ENCODE measurements around the gene SNX3.
A peak's percentile ranks its signal among the peaks of the same experiment; 100 is the strongest.

SNX3 gene

DNA sequence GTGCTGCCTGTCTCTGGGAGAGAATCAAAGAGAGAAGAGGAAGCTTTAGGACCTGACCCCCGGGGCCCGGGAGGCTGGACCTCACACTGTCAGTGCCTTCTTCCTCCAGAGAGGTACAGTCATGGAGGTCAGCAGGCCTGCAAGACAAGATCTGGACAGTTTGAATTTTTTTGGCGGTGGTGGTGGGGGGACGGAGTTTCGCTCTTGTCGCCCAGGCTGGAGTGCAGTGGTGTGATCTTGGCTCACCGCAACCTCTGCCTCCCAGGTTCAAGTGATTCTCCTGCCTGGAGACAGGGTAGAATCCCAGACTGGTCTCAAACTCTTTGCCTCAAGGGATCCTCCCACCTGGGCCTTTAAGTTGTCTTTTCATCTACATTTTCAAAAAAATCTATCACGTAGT is 60.7 kb downstream of the SNX3 start:
- no peak for DNase-seq

DNA sequence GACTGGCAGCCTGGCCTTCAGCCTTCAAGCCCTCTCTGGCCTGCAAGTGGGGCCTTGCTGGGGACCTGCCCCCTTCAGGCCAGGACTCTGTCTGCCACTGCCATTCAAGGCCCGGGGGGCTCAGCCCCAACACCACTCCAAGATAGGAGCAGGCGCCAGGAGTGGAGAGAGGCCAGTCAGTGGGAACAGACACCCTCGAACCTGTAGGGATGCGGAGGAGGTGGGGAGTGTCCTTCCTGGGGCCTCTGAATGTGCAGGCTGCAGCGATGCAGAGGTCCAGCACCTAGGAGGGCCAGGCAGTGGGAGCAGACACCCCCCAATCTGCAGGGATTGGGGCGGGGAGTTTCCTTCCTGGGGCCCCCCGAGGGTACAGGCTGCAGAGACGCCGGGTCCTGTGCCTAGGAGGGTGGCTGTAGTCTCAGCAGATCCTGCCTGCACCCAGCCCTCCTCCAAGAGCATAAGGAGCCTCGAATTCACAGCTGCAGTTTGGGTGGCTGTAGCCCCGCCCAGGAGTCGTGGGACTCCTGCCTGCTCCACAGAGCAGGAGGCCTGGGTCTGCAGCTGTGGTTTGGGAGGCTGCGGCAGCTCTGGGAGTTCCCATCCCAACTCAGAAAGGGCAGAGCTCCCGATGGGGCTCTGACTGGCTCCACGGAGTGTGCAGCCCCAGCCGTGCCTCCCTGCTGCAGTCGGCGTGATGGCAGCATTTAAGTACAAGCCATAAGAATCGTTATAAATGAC is 61.9 kb downstream of the SNX3 start:
- DNase-seq: no peak

DNA sequence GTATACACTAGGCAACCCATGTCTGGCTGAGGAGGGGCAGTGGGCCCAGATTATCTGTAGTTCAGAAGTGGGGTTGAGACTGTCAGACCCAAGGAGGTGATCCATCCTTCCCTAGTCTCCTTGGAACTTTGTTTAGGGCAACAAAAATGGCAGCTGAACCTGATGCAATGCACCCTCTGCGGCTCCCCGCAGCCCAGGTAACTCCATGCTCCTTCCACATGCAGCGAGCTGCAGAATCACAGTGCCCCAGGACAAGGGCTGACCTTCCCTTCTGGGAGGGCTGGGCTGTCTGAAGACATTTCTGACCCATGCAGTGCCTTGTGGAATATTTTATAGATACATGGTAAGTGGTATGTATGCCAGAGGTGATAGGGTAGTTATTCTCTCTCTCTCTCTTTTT is 65.6 kb downstream of the SNX3 start:
- no peak for DNase-seq

DNA sequence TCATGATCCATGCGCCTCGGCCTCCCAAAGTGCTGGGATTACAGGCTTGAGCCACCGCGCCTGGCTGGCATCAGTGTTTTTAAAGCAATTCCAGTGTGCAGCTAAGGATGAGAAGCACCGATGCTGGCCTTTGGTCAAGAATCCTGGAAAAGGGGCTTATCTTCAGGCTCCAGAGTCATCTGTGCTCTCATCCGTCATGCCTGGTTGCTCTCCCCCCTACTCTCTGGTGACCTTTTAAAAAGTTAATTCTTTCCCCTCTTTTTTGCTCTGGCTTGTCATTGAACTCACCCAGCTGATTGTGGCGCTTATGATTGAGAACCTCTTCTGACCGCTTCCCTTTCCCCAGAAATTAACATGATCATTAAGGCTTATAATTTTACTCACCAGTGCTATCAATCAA is 66.3 kb downstream of the SNX3 start:
- no peak for DNase-seq

DNA sequence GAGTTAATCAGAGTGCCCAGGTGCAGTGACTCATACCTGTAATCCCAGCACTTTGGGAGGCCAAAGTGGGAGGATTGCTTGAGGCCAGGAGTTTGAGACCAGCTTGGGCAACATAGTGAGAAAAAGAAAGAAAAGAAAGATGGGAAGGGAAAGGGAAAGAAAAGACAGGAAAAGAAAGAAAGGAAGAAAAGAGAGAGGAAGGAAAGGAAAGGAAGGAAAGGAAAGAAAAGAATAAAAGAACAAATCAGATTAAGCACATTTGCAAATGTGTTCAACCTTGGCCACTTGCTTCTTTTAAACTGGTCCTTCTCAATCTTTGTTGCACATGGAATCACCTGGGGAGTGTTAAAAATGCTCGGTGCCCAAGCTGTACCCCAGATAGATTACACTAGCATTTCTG is 67.0 kb downstream of the SNX3 start:
- no peak for DNase-seq

DNA sequence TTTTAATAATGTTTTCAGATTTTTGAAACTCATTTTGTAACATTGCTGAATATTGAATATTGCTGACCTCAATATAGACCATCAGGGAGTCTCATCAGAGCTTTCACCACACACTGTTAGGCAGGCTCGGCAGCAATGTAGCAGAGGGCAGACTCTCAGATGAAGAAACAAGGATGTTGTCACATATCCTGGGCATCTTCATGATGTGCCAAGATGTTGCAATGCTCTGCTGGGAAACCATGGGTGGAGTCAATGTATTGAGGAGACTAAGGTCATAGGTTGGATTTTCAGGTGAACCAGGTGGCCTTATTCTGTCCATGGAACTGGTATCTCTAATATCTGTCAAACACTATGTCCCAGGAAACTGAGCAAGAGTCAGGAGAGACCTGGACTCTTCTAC is 67.7 kb downstream of the SNX3 start:
- DNase-seq: no peak

DNA sequence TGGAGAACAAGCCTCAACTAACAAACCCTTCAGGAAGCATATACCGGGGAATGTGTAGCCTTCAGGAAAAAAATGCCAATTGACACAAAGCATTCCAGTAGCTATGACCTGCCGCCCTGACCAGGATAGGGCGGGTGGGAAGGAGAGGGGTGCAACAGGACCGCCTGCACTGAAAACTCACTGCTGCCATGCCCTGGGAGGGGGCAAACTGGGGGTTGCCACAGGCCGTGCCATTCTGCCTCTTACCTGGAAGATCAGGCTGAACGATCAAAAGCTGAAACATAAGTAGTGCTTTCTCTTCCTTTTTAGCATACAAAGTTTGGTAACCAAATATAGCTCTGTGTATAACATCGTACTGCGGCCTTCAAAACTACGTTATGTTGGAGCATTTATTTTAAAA is 73.3 kb downstream of the SNX3 start:
- DNase-seq: peak; percentile 24

DNA sequence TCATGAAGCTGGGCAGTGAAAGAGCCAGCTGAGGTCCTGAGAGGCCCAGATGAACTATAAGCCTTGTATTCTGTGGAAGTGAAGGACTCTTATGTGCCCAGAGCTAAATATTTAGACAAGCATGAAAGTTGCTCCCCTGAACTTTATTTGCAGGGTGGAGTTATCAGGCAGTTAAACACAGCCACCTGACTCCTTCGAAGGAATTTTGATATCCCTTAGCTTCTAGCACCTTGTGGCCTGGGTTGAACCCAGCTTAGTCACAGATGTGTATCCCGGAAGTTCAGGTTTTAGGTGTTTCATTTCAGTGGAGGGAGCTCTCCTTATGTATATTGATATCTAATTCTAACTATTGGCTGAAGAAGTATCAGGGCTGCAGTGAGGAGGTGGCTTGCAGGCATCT is 74.6 kb downstream of the SNX3 start:
- no peak for DNase-seq

DNA sequence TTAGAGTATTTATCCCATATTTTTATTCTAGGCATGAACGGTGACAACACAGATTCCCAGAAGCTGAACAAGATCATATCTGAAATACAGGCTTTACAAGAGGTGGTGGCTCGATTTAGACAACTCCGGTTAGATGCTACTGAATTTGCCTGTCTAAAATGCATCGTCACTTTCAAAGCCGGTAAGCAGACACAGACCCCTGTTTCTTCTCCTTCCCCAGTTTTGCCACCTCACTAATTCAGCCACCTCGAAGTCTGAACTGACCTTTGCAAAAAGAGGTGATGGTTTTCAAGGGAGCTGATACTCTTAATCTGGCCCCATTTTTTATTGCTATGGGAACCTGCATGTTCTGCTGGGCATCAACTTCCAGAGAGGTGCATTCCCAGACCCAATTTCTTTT is 80.1 kb downstream of the SNX3 start:
- no peak for DNase-seq

DNA sequence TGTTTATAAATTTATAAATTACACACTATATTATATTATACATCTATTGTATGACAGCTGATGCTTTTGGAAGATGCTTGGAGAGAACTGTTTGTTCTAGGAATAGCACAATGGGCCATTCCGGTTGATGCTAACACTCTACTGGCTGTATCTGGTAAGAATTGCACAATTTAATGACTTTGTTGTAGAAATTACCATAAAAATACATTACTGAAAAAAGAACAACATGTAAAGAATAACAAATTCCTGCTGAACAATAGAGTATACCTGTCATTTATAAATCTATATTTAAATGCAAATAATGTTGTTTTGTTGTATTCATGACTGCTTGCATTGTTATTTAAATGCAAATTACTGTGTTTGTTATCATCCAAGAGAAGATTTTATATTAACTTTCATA is 80.6 kb downstream of the SNX3 start:
- DNase-seq: no peak

DNA sequence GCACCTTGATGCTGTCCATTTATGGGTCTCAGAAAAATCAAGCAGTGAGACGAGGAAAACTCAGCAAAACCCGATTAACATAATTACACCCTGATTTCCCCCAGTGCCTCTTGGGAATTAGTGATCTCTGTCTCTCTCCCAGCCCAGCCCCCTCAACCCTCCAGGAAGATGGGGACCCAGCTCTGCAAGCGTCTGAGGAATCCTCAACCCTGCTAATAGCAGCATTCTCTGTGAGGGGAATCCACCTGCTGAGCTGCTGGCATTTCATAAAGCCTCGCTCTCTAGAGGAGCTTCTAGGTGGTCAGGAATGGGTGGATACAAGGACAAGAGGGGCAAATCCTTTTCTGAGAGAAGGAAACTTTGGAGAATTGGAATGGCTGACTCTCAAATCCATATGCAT is 81.1 kb downstream of the SNX3 start:
- no peak for DNase-seq

DNA sequence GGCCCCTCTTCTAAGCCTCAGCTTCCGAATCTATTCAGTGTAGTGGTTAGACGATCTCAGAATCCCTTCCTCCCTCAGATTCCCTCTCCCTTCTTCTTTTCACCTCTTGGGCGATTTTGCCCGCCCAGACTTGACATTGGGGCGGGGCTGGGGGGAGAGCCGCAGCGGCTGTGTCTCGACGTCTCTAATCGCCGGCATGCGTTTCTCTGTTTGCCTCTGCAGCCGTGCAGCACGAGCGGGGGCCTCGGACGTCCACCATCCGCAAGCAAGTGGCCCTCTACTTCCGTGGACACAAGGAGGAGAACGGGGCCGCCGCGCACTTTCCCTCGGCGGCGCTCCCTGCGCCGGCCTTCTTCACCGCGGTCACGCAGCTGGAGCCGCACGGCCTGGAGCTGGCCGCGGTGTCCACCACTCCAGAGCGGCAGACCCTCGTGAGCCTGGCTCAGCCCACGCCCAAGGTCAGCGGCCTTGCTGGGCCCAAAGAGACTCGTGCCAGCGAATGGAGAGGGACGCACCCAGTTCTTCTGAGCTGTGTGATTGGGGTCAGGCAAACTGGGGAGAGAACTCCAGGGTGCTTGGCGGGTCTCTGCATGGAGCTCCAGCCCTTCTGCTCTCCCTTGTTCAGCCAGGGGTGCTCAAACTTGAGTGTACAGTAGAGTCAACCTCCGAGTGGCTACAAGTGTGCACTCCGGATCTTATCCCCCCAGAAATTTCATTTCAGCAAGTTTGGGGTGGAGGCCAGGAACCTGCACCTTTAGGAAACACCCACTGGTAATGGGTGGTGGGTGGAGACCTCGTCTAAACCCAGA is 84.4 kb downstream of the SNX3 start:
- no peak for DNase-seq

DNA sequence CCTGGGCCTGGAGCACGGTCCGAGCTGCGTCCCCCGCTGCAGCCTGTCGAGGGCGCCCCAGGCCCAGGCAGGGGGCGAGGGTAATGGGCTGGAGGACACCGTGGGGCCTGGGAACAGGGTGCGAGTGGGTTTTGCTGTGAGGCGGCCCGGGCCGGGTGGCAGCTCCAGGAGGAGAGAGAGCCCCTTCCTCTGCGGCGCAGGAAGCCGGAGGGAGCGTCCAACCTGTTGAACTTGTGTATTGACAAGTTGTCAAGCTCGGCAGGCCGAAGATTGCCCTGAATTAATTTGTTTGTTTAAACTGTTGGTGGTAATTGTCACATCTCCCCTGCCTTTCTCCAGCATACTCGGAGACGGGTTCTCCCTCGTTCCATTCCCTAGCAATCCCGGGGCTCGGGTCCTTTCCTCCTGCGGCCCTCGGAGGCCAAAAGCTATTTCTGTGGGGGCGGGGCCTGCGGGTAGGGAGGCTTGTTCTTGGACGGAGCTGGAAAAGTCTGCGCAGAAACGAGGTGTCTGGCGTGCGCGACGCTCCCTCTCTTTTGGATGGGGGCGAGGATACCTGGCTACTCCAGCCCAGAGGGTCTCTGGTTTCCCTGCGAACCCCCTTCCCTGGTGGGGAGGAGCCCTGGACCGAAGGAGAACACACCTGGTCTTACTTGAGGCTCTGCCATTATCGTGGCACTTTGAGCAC is 85.1 kb downstream of the SNX3 start:
- no peak for DNase-seq

DNA sequence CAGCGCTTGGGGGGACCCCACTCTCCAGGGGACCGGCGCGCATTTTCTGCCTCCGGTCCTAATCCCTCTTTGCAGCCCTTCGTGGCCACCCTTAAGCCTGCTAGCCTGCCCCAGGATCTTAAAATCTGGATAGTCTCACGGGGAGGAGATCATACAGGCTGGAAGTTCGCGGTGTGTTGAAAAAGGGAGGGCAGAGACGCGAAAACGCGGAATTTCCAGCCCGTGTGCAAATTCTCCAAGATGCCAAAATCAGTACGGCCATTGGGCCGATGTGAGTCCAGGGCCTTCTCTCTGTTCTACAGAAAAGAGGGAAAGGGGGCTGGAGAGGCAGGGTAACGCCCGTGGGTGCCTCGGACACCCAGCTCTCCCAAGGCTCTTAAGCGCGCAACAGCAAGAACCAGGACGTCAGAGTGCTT is 85.7 kb downstream of the SNX3 start:
- DNase-seq: no peak

DNA sequence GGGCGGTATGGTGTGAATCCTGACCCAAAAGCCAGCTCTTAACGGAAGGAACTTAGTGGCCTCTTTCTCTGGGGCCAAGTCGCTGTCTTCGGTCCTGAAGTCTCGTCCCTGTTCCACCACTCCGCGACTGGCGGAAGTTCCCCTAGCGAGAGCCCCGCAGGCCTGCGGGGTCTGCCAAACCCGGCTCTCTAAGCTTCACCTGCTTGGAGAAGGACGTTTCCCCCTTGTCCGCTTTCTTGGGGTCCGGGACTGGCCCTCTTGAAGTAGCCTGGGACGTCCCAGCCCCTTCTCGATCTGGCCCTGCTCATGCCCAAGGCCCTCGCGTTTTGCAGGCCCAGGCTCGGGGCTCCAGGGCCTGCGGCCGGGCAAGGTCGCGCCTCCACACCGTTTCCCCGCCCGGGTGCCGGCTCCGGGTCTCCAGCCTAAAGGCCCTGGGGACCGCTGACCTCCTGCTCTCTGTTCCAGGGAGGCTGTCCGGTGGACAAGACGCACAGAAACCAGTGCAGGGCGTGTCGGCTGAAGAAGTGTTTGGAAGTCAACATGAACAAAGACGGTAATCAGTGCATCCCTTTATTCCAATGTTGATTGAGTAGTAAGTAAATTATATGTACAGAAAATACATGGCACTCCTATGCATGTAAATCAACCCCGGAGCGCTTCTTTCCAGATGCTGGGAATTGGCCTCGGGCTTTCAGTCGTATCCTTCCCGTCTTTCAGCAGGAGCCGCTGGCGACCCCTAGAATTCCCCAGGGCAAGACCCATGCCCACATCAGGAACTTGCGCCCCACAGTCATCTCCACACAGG is 86.3 kb downstream of the SNX3 start:
- no peak for DNase-seq

DNA sequence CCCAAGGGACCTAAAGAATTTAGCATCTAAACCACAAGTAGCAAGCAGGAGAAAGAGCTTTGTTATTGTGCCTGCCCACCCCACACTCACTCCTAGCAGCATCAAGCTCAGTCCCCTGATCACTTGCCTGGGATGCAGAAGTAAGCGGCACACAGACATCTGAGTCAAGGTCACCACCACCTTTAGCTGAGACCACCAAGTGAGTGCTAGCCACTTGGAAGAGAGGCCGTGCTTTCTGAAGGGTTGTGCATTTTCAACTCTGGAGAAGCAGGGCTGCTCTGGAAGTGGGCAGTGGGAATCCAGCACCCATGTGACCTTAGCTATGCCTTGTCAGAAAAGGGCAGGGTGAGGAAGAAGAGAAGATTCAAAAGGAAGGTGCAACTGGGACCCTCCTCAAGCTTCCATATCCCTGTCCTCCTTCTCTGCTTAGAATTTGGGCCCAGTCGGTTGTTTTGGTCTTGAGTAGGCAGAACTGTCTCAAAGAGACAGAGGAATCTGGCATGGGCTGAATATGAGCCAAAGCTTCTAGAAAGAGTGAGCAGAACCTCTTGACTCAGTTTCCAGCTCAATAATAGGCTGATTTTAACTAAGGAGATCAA is 88.8 kb downstream of the SNX3 start:
- DNase-seq: no peak

DNA sequence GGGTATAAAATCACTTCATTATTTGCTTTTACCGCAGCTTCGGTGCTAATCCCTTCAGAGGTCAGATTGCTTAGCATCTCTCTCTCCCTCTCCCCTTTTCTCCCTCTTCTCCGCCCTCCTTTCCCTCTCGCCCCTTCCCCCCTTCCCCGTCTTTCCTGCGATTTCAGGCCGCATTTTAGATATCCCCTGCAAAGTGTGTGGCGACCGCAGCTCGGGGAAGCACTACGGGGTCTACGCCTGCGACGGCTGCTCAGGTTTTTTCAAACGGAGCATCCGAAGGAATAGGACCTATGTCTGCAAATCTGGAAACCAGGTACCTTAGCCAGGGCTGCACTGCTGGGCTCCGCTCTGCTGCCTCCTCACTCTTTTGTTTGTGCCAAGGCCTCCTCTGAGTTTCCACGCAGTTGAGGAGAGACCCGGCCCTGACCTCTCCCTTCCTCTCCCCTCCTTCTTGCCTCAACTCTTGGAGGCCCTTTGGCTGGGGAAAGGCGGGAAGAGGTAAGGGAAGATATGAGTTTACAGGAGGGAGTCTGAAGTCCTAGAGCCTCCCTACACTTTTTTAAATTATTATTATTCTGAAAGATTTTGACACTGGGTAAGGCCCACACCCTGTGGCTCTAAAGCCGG is 89.4 kb downstream of the SNX3 start:
- DNase-seq: no peak

DNA sequence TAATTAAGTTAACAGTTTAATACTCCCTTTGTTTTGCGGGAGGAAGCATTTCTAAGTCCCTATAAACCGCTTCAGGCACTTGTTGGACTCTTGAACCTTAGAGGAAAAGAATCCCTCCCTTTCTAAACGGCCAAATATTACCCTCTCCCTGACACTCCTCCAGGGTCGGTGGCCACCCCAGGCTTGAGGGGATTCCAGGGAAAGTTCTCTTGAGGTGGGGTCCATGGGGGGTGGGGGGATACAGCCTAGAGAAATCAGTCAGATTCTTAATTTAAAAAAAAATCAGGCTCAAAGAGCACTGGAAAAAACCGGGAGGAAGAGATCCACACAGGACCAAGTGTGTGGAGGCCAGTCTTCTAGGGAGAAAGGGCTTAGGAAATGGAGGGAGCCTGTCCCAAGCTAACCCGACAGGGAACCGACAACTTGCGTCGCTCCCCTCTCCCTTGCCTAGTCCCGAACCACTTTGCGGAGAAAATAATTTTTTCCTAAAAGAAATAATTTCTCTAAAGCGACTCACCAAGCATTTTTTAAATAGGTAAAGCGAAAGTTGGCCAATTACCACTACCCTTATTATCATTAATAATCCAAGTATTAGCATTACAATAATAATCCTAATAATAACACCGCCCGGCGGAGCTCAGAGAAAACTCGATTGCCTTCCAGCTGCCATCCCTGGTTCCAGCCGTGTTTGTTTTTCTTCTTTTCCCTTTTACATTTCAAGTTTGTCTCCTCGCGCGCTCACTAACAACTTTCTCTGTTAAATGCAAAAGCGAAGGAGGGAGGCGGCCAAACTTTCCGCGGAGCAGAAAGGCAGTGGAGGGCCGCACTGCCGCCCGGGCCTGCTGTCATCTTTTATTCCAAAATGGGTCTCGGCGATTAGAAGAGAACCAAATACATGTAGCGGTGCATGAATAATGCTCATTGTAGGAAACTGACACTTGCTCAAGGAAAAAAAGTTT is 90.2 kb downstream of the SNX3 start:
- no peak for DNase-seq

DNA sequence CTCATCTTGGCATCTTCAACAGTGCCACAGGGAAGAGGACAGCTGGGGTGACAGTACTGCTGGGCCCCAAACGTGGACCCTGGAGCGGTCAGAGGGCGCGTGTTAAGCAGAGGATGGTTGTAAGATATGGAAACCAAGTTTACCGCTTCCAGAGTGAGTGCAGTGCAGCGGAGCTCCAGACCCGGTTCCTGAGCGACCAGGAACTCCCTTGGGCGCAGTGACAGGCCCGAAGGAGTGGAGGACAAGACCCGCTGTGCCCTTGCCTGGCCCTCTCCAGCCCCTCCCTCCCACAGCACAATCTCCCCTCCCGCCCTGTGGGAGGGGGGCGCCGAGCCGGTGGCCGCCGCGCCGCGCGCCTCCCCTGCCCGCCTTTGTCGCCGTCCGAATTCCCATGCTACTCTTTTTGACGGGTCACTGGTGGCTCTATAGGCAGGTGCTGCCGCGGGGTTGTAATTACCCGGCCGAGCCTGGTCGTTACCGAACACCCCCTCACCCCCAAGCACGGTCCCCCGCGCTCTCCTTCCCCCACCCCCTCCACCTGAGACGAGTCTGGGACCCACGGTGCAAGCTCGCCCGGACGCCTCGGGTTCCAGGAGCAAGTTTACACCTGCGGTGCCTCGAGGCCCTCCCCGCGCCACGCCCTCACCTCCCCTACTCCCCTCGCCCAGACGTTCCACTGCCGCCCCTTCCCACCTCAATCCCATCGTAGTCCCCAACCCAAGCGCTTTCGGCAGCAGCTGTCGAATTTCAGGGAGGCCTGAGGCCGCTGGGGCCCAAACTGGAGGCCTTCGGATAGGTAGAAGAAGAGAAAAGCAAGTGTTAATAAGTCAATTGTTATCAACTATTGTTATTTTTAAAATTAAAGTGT is 91.1 kb downstream of the SNX3 start:
- DNase-seq: peak; percentile 59

All from activated CD8-positive, alpha-beta memory T cell treated with anti-CD3 and anti-CD28 coated beads for 24 hours (primary cell).